Measurements from ENCODE around the gene ZFAND2B.
"Not testable (repeated sequence)": the region's sequence is repeated elsewhere in the genome, so short reads cannot be mapped to it uniquely, and the experiment has no call there.

ZFAND2B gene

GRCh38 chr2:219253753-219254589, 47.4 kb downstream of the ZFAND2B start, which contains the start of gene TUBA4A:
TUBA4A (minus strand) TSS chr2:219253918; CDS start chr2:219253858, 60 bp downstream.
- DNase-seq = peak; percentile 93

GRCh38 chr2:219254590-219255201, 48.1 kb downstream of the ZFAND2B start:
- peak; percentile 62 for DNase-seq

- DNase-seq = not testable (repeated sequence)
These were observed 52.4 kb downstream of the ZFAND2B start for GRCh38 chr2:219258942-219259341.
